ENCODE results near the gene VASN. TPM values are rescaled to one million over a fixed set of nuclear protein-coding genes. Genes with fewer than 3 reads are reported as not detected.

VASN gene
- total RNA-seq, 4 donors from 2014 or later = 31.0 to 58.1 (median 32.9) TPM

DNA sequence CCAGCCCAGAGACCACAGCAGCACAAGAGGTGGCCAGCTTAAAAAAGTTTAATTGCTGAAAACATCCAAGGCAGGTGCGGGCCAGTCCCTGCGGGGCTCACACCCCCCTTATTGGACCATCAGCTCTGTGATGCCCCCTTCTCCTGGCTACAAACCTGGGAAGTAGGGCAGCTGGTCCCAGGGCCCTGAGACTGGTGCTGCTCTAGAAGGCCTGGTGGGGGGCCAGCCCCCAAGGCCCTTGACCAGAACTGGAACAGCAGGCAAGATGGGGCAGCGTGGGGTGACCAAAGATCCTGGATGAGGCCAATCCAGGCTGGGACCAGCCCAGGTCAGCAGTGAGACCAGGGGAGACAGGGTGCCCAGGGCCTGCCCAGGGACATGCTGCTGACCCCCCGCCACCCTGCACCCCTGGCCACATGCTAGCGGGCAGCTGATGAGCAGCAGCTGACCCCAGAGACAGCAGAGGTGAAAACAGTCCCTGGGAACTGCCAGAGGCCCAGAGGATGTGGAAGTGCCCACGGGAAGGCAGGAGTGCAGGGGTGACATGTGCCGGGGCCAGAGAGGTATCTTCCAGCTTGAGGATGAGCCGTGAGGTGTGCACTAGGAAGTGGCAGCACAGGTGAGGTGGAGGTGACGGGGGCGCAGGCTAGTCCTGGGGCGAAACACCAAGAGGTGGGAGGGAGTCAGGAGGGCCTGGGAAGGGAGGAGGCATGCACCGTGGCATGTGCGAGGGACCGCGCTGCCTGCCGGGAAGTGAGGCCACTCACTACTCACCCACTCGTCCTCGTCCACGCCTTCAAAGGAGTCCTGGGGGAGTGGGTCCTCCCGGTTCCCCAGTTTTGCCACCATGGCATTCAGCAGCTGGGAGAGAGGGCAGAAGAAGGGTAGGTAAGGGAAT is 16.9 kb upstream of the VASN start:
- no peak for TF ChIP-seq POLR2A (IDR thresholded peaks at IDR 0.05)
- no peak for TF ChIP-seq EP300 (IDR thresholded peaks at IDR 0.05)
- TF ChIP-seq, protein P1, sequence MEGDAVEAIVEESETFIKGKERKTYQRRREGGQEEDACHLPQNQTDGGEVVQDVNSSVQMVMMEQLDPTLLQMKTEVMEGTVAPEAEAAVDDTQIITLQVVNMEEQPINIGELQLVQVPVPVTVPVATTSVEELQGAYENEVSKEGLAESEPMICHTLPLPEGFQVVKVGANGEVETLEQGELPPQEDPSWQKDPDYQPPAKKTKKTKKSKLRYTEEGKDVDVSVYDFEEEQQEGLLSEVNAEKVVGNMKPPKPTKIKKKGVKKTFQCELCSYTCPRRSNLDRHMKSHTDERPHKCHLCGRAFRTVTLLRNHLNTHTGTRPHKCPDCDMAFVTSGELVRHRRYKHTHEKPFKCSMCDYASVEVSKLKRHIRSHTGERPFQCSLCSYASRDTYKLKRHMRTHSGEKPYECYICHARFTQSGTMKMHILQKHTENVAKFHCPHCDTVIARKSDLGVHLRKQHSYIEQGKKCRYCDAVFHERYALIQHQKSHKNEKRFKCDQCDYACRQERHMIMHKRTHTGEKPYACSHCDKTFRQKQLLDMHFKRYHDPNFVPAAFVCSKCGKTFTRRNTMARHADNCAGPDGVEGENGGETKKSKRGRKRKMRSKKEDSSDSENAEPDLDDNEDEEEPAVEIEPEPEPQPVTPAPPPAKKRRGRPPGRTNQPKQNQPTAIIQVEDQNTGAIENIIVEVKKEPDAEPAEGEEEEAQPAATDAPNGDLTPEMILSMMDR (IDR thresholded peaks at IDR 0.05) = no peak
- no peak overlapping the region for H3K4me3 ChIP-seq
- peaks cover 0 to 50% (median 0%) of the 10 kb centered on the region in 3 donors for H3K36me3 ChIP-seq
- 85 to 89% methylated on average over 18 of the region's 20 CpGs for WGBS, 2 donors
- no peak for DNase-seq (ENCODE audit: low spot score in 2 of 2)
- peaks cover 0 to 22% (median 8%) of the 10 kb centered on the region in 4 donors for H3K4me1 ChIP-seq
- H3K27ac ChIP-seq = no peak overlapping the region
- H3K27me3 ChIP-seq = no peaks in the 10 kb centered on the region
- H3K9me3 ChIP-seq = no peaks in the 10 kb centered on the region

DNA sequence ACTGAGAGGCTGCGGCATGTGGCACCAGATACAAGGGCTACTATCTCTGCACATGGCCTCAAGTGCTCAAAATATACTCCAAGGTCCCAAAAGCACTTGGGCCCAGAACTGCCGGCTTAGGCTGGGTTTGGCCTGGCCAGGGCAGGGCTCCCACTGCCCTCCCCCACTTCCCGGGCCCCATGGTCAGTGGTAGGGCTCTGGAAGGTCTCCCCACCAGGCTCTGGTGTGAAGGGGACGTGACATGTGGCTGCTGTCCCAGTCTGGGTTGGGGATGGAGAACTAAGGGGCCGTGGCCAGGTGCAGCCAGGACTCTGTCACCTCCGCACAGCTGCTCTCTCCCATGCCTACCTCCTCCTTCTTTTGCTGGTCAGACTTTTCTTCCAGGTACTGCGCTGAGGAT is 14.8 kb upstream of the VASN start:
- Histone ChIP-seq H3K9me3 (no peaks in the 10 kb centered on the region), H3K27ac (no peak overlapping the region), H3K27me3 (no peaks in the 10 kb centered on the region), H3K4me3 (no peak overlapping the region), H3K4me1 (peaks cover 0 to 10% (median 0%) of the 10 kb centered on the region in 4 donors), H3K36me3 (peaks cover 0 to 69% (median 0%) of the 10 kb centered on the region in 3 donors)
- TF ChIP-seq POLR2A (IDR thresholded peaks at IDR 0.05) (no peak), EP300 (IDR thresholded peaks at IDR 0.05) (no peak)
- TF ChIP-seq, protein P1 (IDR thresholded peaks at IDR 0.05) = no peak
- WGBS, 2 donors = 91 to 95% methylated on average over 6 to 7 of the region's 7 CpGs
- DNase-seq (ENCODE audit: low spot score in 2 of 2) = no peak

DNA sequence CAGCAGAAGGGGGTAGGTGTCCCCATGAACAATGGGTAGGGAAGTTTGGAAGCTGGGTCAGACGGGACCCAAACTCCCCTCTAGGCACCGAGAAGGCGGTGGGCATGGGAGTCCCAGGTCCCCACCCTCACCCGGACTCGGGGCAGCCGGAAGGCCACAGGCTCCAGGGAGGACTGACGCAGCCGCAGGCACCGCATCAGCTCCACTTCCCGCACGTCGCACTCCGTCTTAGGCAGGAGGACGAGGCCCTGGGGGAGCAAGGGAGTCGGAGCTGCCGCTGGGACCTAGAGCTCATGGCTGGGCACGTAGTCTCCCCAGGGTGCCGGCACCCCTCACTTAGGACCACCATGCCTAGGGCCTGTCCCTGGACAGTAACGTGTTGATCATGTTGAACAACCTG is 13.4 kb upstream of the VASN start:
- 95 to 96% methylated on average over 3 to 10 of the region's 19 CpGs for WGBS, 2 donors
- Histone ChIP-seq H3K4me1 (peaks cover 0 to 9% (median 0%) of the 10 kb centered on the region in 4 donors), H3K9me3 (no peaks in the 10 kb centered on the region), H3K4me3 (no peak overlapping the region), H3K27ac (no peak overlapping the region), H3K27me3 (no peaks in the 10 kb centered on the region), H3K36me3 (peaks cover 0 to 83% (median 0%) of the 10 kb centered on the region in 3 donors)
- TF ChIP-seq POLR2A (IDR thresholded peaks at IDR 0.05) = no peak
- TF ChIP-seq, protein P1 (IDR thresholded peaks at IDR 0.05) = no peak
- no peak for TF ChIP-seq EP300 (IDR thresholded peaks at IDR 0.05)
- DNase-seq (ENCODE audit: low spot score in 2 of 2) = no peak

DNA sequence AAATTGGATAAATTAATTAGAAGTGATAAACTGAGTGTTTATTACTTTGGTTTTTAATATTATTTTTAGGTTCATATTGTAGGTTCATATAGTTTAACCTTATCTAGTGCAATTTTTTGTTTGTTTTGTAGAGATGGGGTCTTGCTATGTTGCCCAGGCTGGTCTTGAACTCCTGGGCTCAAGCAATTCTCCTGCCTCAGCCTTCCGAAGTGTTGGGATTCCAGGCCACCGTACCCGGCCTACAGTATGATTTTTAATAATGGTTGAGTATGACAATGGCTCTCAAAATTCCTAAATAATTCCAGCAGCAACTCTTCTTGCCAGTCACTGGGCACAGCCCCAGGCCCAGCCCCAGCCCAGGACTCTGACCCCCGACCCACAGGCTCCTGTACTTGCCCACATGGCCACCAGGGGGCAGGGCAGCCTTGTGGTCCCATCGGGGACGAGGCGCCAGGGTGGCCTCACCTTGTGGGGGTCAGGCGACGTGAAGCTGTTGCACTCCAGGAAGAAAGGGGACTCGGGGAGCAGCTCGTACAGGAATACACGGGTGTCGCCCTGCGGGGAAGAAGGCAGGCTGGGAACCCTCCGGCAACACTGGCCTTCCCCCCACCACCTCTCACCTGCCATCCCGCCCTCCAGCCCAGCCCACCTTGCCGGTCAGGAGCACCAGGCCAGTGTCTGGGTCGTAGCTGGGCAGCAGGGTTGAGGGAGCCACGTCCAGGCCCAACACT is 12.7 kb upstream of the VASN start:
- Histone ChIP-seq H3K9me3 (no peaks in the 10 kb centered on the region), H3K4me3 (no peak overlapping the region), H3K36me3 (peaks cover 0 to 83% (median 3%) of the 10 kb centered on the region in 3 donors), H3K27me3 (no peaks in the 10 kb centered on the region), H3K4me1 (peaks cover 0 to 9% (median 0%) of the 10 kb centered on the region in 4 donors), H3K27ac (no peak overlapping the region)
- 35 to 43% methylated on average over 15 to 16 of the region's 19 CpGs for WGBS, 2 donors
- TF ChIP-seq EP300 (IDR thresholded peaks at IDR 0.05) = peak in 1 of 2 donors; percentile 23
- TF ChIP-seq POLR2A (IDR thresholded peaks at IDR 0.05) = peak in 1 of 2 donors; percentile 8
- TF ChIP-seq, protein P1 (IDR thresholded peaks at IDR 0.05) = peak; percentile 85 to 99 (median 98)
- DNase-seq (ENCODE audit: low spot score in 2 of 2) = peak; percentile 44 to 64
